GM19468 (cell line): ENCODE measurements around the gene NOP9.

ENCODE experiments used
- ATAC-seq: cut with Tn5 transposase; IDR thresholded peaks from one replicate; pipeline ENCODE4 v1.9.1; 2021; ENCODE audit warnings: mild to moderate bottlenecking, moderate library complexity, moderate number of reproducible peaks; ENCODE audit not compliant: unreplicated experiment; ENCODE audit errors: extremely low read depth

NOP9 gene

GRCh38 chr14:24262821-24263733, 36.6 kb upstream of the NOP9 start, which contains the start of gene TGM1:
TGM1 (minus strand) TSS chr14:24263177; CDS start chr14:24262352, 825 bp downstream.
- ATAC-seq, result no peak

GRCh38 chr14:24263848-24264247, 35.8 kb upstream of the NOP9 start:
- no peak for ATAC-seq

GRCh38 chr14:24264298-24264697, 35.4 kb upstream of the NOP9 start:
- no peak for ATAC-seq

- no peak for ATAC-seq
Measured at GRCh38 chr14:24266344-24267244, 33.1 kb upstream of the NOP9 start.

- no peak for ATAC-seq
Measured at GRCh38 chr14:24267516-24267915, 32.1 kb upstream of the NOP9 start.

- ATAC-seq, result no peak
Measured at GRCh38 chr14:24268225-24268624, 31.4 kb upstream of the NOP9 start.

GRCh38 chr14:24269368-24269767, 30.3 kb upstream of the NOP9 start:
- ATAC-seq, result no peak

- no peak for ATAC-seq
Measured at GRCh38 chr14:24269910-24270536, 29.6 kb upstream of the NOP9 start.

GRCh38 chr14:24270537-24271133, 29.0 kb upstream of the NOP9 start:
- ATAC-seq, result no peak

- ATAC-seq, result peak; percentile 90
Measured at GRCh38 chr14:24271134-24271833, 28.4 kb upstream of the NOP9 start, which contains the start of gene RABGGTA. RABGGTA (minus strand) TSS chr14:24271597; CDS start chr14:24271115, 482 bp downstream.

- ATAC-seq, result no peak
Measured at GRCh38 chr14:24271834-24272263, 27.8 kb upstream of the NOP9 start.

GRCh38 chr14:24272467-24272866, 27.2 kb upstream of the NOP9 start:
- no peak for ATAC-seq

- no peak for ATAC-seq
Measured at GRCh38 chr14:24273422-24273998, 26.1 kb upstream of the NOP9 start.

GRCh38 chr14:24274101-24274543, 25.5 kb upstream of the NOP9 start:
- ATAC-seq, result no peak

- no peak for ATAC-seq
Measured at GRCh38 chr14:24277071-24277470, 22.6 kb upstream of the NOP9 start.

GRCh38 chr14:24277606-24278321, 21.9 kb upstream of the NOP9 start:
- ATAC-seq, result no peak

GRCh38 chr14:24278424-24278823, 21.2 kb upstream of the NOP9 start:
- ATAC-seq, result no peak
